GM21717 (cell line): Measurements from ENCODE around the gene KLRF1.
A peak's percentile ranks its signal among the peaks of the same experiment; 100 is the strongest.

Experiments used
- ATAC-seq: cut with Tn5 transposase; IDR thresholded peaks from one replicate; pipeline ENCODE4 v1.9.1; 2021; ENCODE audit warnings: mild to moderate bottlenecking, moderate library complexity; ENCODE audit not compliant: unreplicated experiment

Gene KLRF1

GRCh38 chr12:9827209-9827888, at the start of gene KLRF1:
Gene KLRF1 (plus strand): TSS chr12:9827481. CDS start chr12:9827545, 64 bp downstream.
- no peak for ATAC-seq

DNA sequence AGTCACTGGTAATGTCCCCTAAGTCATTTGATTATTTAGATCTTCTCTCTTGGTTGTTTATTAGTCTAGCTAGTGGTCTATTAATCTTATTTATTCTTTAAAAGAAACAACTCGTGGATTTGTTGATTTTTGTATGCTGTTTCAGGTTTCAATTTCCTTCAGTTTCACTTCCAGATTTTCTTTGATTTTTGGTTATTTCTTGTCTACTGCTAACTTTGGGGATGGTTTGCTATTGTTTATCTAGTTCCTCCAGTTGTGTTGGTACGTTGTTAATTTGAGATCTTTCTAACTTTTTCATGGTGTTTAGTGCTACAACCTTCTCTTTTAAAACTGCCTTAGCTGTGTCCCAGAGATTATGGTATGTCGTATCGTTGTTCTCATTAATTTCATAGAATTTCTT, 48.1 kb upstream of the KLRF1 start:
- no peak for ATAC-seq

GRCh38 chr12:9781360-9781759, 45.9 kb upstream of the KLRF1 start:
- ATAC-seq = no peak

GRCh38 chr12:9782547-9783382, 44.5 kb upstream of the KLRF1 start:
- ATAC-seq = no peak

- no peak for ATAC-seq
Observed at GRCh38 chr12:9784326-9784725, 43.0 kb upstream of the KLRF1 start.

- ATAC-seq = no peak
Observed at GRCh38 chr12:9784816-9785215, 42.5 kb upstream of the KLRF1 start.

GRCh38 chr12:9786726-9787717, 40.3 kb upstream of the KLRF1 start:
- no peak for ATAC-seq

- ATAC-seq = no peak
Observed at GRCh38 chr12:9792185-9792900, 34.9 kb upstream of the KLRF1 start.

- no peak for ATAC-seq
Observed at GRCh38 chr12:9792961-9793617, 34.2 kb upstream of the KLRF1 start.

DNA sequence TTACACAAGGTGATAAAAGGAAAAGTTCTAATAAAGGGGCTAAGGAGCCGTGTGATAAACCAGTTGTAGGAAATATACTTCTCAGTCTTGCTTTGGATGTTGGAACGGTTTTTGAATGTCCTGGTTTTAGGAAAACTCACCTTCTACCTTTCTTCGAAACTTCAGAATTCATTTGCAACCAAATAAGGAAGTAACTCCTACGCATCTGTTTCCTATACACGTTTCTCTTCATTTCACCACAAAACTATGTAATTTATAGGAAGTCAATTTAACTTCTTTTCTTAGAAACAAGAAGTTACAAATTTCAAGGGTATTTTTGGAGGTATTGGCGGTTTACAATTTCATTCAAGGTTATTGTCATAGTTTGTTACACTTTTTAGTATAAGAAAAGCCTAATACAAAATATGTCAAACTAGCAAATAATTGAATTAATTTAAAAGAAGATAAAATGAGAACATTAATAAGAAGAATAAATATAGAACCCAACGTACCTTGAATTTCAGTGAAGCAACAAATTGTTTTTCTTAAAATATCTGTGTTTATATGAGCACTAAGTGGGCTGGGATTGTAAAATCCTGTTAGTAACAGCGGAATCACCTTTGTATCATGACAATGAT, 33.4 kb upstream of the KLRF1 start:
- no peak for ATAC-seq

GRCh38 chr12:9794484-9795093, 32.7 kb upstream of the KLRF1 start:
- no peak for ATAC-seq

DNA sequence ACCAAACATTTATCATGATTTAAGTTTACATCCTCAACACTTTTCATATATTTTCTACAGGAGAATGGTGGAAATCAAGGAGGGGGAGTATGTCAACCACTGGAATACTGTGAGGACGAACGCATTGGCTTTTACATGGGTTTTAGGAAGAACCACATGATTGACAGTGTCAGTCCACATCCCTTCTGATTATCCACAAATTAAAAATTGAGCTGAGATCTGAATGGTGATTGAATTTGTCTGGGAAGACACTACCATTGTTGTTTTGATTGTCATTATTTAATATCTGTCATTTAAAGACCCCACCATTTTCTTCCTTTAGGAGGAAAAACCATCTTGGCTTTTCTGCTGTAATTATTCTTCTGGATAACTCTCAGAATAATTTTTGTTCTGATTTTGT, 31.3 kb upstream of the KLRF1 start:
- ATAC-seq = no peak

GRCh38 chr12:9796346-9796745, 30.9 kb upstream of the KLRF1 start:
- no peak for ATAC-seq

- ATAC-seq = no peak
Observed at GRCh38 chr12:9796971-9797370, 30.3 kb upstream of the KLRF1 start.

GRCh38 chr12:9797722-9798619, 29.3 kb upstream of the KLRF1 start:
- ATAC-seq = peak; percentile 92

GRCh38 chr12:9799961-9800360, 27.3 kb upstream of the KLRF1 start:
- ATAC-seq = no peak

DNA sequence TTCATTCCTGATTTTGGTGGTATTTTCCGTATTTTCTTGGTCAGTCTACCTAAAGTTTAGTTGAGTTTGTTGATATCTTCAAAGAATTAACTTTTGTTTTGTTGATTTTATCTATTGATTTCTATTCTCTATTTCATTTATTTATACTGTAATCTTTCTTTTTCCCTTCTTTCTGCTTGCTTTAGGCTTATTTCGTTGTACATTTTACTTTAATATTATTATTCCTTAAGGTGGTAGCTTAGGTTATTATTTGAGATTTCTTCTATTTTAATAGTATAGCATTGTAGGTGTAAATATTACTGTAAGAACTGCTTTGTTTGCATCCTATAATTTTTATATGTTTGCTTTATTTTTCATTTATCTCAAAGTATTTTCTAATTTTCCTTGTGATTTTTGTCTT, 21.4 kb upstream of the KLRF1 start:
- ATAC-seq = no peak

GRCh38 chr12:9806714-9807113, 20.6 kb upstream of the KLRF1 start:
- ATAC-seq = no peak
